Measurements from ENCODE around the gene BEX2.

BEX2 gene

DNA sequence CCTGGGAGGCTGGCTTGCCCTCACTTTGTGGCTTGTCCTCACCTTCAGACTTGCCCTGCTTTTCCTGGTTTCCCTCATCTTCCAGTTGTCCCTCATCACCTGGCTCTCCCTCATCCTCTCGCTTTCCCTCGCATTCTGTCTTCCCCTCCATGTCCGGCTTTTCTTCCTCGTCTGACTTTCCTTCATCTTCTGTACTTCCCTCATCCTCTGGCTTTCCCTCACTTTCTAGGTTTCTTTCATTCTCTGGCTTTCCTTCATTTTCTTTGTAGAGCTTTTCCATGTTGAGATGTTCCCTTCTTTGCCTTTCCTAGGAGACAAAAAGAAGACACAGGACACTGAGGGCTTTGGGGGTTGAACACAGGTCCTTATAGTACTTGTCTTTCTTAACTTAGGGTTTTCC lies 36.5 kb downstream of the BEX2 start:
- TF ChIP-seq POLR2AphosphoS5 (IDR thresholded peaks at IDR 0.05; ENCODE audit: low read depth, low read length), result no peak
- TF ChIP-seq FOXP2 (optimal IDR thresholded peaks at IDR 0.05; ENCODE audit: borderline replicate concordance, extremely low read depth, extremely low read length, insufficient read depth), result no peak
- TF ChIP-seq, protein P1, sequence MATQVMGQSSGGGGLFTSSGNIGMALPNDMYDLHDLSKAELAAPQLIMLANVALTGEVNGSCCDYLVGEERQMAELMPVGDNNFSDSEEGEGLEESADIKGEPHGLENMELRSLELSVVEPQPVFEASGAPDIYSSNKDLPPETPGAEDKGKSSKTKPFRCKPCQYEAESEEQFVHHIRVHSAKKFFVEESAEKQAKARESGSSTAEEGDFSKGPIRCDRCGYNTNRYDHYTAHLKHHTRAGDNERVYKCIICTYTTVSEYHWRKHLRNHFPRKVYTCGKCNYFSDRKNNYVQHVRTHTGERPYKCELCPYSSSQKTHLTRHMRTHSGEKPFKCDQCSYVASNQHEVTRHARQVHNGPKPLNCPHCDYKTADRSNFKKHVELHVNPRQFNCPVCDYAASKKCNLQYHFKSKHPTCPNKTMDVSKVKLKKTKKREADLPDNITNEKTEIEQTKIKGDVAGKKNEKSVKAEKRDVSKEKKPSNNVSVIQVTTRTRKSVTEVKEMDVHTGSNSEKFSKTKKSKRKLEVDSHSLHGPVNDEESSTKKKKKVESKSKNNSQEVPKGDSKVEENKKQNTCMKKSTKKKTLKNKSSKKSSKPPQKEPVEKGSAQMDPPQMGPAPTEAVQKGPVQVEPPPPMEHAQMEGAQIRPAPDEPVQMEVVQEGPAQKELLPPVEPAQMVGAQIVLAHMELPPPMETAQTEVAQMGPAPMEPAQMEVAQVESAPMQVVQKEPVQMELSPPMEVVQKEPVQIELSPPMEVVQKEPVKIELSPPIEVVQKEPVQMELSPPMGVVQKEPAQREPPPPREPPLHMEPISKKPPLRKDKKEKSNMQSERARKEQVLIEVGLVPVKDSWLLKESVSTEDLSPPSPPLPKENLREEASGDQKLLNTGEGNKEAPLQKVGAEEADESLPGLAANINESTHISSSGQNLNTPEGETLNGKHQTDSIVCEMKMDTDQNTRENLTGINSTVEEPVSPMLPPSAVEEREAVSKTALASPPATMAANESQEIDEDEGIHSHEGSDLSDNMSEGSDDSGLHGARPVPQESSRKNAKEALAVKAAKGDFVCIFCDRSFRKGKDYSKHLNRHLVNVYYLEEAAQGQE (IDR thresholded peaks at IDR 0.05; ENCODE audit: insufficient read depth in 1 of 2, low read depth in 2 of 2, low read length in 2 of 2), result no peak
- TF ChIP-seq TAF1 (IDR thresholded peaks at IDR 0.05; ENCODE audit: borderline replicate concordance, insufficient read depth, low read length), result no peak
- TF ChIP-seq SIN3A (IDR thresholded peaks at IDR 0.05; ENCODE audit: borderline replicate concordance, insufficient read depth, low read length), result no peak
